NCI-H2171 treated with DMSO at 0.1 percent for 48 hours (cell line): ENCODE results near the gene CCDC154.

Source experiments
- DNase-seq: peaks from one replicate; lab custom pipeline; 2025; lab: John Stamatoyannopoulos, UW

CCDC154 gene

DNA sequence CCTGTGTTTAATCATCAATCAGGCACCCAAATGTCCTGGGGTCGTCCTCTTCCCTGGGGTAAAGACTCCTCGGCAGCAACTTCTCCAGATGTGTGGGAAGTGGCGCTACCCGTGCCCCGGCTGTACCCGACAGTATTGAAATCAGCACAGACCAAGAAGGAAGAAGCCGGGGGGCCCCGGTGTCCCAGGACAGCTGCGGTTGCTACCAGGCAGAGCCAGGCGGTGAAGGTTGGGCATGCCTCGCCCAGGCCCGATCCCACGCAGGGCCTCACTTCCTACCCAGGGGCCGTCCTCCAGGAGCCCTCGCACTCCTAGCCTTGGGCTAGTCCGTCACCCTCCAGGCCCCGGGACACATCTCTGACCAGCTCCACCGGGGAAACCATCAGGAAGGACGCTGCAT is 9.0 kb upstream of the CCDC154 start:
- DNase-seq = no peak

DNA sequence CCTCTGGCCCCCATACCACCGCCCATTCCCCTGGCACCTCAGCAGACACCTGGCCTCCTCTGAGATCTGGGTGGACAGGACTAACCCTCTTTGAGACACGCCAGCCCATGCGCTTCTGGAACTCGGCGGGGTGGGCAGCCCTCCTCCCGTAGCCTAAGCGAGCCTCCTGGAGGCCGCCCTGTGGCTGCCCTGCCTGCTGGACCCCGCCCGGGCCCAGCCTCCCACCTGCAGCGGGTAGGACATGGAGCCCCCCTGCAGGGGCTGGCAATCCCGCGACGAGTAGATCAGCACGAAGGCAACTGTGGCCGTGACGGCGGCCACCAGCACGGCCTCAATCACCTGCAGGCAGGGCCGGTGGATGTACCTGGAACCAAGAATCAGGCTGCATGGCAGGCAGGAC is 8.2 kb upstream of the CCDC154 start:
- no peak for DNase-seq

DNA sequence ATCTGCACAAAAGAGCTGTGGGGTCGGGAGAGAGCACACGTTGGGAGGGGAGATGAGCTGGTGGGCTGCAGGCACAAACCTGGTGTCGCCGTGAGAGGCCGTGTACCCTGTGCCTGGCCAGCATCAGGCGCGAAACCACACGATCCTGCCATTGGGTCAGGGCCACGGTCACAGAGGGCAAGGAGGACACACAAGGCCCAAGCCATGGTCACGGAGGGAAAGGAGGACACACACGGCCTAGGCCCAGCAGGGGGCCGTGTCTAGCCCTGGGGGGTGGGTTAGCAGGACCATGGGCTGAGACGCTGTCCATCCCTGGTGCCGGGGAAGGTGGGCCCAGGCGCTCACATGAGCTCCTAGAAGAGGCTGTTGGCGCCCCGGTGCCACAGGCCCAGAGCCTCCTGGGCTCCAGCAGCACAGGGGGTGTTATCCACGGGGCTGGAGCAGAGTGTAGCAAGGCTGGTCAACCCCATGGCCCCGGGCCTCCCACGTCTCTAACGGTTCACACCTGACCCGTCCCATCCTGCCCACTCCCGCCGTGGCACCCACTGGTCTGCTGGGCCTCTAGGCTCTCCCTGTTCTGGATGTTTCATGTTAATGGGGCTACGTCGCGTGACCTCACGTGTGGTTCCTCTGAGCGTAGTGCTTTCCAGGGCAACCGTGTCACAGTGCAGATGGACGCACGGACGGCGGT is 7.5 kb upstream of the CCDC154 start:
- no peak for DNase-seq

DNA sequence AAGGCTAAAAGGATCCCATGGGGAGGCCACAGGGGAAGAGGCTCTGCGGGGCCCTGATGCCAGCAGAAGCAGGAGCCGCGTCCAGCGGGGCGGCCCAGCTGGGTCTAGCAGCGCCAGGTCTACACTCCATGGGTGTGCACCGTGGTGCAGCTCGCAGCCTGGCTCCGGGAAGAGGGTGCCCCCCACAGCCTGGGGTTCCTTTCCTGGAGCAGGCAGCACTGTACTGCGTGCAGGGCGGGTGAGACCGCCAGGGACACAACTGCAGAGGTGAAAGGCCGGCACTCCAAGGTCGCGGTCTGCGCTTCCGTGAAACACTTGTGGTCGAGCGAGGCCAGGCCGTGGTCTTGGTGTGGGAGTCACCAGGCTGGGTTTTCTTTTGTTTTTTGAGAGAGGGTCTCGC is 6.5 kb upstream of the CCDC154 start:
- DNase-seq = no peak

DNA sequence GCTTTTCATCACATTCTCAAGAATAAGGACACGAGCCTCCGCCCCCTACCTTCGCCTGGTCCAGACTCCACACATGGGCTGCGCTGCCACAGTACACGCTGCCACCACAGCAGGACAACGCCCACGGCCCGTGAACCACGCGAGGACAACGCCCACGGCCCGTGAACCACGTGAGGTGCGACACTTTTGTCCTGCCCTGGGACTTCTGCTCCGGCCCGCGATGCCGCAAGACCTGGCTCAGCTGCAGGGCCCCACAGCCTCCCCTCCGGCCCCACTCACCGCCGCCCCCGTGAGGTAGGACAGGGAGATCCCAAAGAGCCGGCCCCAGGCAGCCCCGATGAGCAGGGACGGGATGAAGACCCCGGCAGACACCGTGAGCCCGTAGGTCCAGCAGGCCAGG is 5.9 kb upstream of the CCDC154 start:
- DNase-seq = no peak

DNA sequence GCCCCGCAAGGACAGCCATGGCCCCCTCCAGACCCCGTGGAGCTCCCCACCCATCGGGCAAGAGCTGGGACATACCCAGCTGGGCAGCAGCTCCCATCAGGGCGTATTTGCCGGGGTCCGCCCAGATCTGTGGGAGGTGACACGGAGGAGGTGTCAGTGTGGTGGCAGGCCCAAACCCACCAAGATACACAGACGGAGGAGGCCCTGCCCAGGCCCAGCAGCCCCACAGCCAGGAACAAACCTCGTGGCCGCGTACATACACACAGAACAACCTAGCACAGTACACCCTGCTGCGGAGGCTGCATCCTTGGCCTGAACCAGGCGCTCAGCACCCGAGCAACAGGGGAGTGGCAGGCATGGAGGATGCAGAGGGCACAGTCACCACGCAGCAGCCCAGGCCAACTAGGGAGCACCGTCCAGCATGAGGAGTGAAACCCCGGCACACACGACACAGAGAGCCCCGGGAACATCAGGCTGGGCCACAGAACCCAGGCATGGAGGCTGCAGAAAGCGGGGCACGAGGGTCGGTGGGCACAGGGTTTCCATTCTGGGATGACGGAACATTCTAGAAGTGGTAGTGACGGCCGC is 4.9 kb upstream of the CCDC154 start:
- no peak for DNase-seq

DNA sequence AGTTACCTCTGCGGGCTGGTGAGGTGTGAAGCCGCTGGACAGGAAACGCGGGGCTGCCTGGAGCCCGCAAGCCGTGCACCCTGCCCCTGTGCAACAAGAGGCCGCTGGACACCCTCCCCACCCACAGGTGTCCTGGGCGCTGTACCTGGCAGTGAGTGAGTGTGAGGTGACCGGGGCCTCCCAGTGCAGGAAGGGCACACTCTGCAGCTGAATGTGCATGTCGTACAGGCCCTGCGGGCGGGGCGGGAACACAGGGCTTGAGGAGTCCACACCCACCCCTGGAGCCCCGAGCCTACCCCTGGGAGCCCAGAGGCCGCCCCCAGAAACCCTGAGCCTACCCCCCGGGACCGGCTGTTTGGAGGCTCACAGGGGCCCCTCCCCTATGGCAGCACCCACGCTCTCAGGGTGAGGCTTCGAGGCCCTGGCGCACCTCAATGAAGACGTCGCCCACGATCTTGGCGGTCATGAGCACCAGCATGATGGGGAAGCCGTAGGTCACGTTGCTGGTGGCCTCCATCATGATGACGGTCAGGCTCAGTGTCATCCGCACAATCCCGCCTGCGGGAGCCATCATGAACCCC is 4.3 kb upstream of the CCDC154 start:
- no peak for DNase-seq

DNA sequence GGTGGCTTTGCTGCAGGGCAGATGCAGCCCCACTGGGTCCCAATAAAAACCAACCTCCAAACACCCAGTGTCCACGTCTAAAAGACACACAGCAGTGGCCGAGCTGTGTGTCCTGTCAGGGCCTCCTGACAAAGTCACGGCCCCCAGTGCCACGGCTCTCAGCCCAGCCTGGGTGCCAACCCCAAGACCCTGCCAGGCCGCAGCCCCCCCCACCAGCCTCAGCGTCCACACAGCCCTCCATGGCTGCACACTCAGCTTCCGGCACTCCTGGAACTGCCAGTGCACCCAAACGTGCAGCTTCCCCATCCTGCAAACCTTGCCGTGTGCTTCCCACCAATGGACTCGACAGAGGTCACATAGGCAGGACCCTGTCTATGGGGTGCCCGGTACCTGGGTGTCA is 3.6 kb upstream of the CCDC154 start:
- no peak for DNase-seq

DNA sequence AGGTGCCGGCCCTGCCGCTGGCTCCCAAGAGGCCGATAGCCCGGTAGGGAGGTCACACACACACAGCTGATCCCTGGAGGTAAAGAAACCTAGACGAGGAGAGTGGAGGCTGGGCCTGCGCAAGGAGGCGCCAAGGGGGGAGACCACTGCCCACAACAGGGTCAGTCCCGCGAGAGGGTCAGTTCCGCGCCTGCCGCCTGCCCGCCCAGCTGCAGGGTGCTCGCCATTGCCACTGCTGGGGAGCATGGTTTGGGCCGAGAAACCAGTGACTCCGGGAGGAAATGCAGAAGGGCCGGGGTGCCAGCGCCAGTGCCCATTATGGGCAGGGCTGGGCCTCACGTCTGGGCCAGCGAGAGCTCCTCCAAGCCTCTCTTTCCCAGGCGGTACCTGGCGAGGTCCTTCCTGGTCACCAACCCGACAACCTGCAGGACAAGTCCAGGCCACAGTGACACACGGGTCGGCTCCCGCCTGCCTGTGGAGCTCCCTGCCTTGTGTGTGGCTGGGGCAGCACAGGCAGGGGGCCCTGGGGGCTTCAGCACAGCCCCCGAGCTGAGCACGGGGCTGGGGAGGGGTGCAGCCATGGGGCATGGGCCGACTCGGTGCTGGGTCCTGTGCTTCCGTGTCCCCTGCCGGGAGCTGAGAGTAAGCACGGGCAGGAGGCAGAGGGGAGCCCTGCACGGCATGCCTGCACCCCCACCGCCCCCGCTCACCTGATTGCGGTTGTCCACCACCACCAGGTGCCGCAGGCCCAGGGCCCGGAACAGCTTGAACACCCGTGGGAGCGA is 2.1 kb upstream of the CCDC154 start:
- DNase-seq = no peak

DNA sequence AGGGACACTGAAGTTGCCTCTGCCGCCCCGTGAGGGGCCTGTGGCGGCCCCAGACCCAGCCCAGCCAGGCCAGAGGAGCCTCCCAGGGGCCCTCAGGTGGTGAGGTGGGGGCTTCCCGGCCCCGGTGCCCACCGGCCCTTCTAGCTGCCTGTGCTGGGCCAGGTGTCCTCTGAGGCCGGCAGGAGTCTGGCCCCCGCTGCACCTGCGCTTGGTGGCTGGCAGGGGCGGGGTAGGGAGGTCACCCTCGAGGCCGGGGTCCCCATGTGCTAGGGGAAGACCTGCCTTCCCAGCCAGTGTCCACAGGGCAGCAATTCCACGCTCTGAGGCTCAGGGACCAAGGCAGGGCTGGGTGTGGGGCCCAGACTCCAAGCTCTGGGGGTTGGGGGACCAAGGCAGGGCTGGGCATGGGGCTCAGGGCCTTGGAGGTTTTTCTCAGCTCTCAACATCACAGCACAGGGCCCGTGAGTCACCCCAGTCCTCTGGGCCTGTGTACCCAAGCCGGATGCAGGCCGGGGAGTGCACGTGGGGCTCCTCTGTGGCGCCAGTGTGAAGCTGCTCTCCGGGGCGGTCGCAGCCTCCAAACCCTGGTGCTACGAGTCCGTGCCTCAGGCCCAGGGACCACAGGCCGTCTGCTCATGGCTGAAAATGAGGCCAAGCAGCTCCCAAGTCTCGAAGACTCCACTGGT is 1.3 kb upstream of the CCDC154 start:
- DNase-seq = no peak

DNA sequence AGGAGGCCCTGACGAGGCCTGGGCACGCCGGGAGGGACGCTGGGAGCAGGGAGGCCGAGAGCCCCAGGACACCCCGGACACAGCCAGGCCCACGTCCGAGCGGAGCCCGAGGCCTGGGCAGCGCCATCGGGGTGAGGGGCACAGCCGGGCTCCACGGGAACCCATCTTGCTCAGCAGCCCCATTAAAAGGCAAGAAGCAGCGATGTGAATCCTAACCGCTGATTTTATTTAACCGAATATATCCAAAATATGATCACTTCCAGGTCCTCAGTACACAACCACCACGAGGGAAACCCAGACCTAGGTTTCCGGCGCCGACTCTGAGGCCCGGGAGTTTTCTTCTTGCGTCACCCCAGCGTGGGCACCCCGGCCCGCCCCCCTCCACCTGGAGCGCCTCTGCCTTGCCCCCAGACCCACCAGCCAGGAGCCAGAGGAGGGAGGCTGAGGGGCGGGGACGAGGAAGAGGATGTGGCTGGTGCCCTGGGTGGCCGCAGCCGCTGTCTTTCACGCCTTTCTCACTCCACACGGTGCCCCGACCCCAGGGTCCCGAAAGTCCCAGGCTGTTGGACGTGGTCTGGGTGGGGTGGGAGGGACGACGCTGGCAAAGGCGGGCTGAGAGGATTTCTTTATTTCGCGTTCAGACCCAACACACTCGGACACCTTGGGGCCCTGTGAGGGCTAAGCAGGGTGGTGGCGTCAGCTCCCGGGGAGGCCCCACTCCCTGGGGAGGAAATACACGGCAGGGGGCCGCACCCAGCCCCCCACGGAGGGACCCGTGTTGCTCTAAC is 568 bp upstream of the CCDC154 start:
- no peak for DNase-seq

DNA sequence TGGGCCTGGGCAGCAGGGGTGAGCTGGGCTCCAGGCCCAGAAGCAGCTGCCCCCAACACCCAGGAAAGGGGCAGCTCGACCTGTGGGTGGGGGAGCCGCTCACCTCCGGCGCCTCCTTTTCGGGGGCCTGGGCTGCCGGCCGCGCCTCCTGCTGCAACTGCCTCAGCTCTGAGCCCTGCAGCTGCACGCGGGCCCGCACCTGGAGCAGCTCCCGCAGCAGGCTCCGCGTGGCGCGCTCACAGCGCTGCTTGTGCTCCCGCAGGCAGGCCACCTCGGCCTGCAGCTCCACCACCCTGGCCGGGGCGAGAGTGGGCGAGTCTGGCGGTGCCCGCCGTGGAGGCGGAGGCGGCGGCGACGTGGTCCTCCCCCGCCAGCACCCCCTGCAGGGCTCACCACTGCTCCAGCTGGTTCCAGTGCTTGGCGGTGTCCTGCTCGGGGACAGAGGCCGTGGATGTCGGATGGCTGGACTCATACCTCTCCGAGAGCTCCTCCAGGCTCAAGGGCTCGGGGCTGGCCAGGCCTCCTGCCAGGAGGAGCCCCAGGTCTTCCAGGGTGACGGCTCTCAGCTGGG is 868 bp downstream of the CCDC154 start:
- no peak for DNase-seq

DNA sequence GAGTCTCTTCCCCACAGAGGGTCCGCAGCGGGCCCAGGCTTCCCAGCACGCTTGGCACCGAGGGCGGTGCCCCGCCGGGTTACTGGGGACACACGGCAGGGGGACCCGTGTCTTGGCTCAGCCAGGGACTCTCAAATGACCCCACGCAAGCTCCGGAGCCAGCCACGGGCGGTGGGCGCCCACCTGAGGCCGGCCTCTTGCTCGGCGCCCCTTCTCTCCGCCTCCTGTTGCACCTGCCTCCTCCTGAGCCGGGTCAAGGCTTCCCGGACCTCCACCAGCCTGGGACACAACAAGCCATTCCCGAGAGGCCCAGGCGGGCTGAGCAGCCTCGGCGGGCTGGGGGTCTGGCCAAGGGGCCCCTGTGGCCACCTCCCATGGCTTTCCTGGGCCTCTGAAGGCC is 1.7 kb downstream of the CCDC154 start:
- no peak for DNase-seq

DNA sequence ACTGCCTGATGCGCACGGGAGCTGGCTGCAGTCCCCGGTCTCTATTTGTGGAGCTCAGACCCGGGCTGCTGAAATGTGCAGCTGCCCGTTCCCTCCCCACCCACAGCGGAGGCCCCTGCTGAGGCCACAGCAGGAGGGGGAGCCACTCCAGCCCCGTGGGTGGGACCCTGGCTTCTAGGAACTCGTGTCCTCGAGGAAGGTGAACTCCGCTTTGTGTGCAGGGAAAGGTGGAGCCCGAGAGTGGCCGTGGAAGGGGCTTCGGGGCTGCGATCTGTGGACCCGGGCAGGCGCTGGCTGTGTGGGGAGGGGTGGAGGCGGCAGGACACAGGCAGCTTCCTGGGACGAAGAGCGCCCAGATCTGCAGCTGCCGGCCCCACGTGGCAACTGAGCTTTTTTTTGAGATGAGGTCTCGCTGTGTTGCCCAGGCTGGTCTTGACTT is 2.9 kb downstream of the CCDC154 start:
- no peak for DNase-seq

DNA sequence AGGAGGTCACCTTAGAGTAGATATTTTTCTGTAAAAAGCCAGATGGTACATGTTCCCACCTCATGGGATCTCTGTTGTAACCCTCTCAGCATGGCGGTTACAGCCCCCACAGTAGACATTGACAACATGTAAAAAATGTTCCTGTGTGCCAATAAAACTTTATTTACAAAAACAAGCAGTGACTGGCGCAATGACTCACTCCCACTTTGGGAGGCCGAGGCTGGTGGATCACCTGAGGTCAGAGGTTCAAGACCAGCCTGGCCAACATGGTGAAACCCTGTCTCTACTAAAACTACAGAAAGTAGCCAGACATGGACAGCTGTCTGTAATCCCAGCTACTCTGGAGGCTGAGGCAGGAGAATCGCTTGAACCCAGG is 4.7 kb downstream of the CCDC154 start:
- DNase-seq = peak; percentile 41

DNA sequence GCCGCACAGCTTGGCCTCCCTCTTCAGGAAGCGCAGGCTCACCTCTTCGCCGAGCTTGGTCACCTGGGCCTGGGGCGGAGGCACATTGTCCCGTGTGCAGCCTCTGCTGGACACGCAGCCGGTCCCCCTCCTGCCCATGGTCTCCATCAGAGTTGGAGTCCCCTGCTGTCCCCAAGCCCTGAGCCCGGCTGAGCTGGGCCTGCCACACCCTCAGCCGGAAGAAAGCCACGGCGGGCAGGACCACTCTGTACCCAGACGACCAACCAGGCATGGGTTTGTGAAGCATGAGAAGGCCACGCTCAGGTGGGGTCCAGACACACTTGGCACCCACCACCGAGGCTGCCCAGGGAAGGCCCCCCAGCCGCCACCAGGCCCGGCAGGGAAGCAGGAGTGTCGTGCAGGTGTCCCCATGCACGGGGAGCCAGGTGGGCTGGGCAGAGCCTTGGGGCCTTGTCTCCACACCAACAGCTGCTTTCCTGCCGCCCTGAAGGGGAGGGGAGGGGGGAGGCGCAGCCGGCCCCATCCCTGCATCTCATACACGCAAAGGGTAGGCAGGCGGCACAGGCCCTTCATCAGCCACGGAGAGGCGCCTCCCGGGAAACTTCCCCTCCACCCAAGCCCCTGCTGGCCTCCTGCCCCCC is 5.2 kb downstream of the CCDC154 start:
- no peak for DNase-seq

DNA sequence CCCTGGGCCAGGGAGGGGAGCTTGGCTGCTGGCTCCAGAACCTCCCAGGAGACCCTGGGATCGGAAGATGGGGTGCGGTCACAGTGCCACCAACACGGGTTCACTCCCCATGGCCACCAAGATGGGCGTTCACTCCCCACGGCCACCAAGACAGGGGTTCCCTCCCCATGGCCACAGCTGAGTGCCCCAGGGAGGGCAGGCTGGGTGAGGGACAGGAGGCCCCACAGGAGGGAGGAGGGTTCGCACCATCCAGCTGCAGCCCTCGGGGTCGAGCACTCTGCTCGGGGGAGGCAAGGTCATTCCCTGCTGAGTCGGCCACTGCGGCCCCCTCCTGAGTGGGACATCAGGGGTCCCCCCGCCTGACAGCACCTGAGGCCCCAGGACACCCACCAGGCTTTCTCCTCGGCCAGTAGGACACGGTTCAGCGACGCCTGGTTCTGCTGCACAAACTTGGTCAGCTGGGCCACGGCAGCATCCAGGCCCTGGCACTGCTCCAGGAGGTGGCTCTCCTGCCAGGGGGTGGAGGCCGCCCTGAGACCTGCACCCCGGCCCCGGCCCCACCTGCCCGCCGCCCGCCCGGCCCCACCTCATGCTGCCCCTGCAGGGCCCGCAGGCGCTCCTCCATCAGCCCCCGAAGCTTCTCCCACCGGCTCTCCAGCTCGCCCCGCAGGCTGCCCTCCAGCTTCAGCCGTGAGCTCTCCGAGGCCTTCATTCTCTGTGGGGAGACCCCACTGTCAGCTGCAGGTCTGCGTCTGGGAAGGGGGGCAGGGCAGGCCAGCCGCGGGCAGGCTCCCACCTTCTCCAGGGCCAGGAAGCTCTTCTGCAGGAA is 5.9 kb downstream of the CCDC154 start:
- no peak for DNase-seq

DNA sequence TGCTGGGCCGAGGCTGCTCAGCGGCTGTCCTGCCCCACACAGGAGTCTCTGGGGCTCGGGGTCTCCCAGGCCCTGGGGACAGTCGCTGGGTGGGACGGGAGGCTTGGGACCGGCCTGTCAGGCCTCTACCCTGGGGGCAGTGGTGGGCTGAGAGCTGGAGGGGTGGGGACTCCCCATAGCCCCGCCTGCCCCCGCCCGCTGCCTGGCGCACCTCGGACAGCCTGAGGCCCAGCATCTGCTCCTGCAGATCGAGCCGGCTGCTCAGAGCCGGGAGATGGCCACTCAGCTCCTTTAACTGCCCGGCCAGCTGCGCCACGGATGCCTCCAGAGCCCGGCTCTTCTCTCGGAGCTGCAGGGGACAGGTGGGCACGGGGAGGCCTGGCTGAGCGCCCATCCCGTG is 6.8 kb downstream of the CCDC154 start:
- DNase-seq = no peak

DNA sequence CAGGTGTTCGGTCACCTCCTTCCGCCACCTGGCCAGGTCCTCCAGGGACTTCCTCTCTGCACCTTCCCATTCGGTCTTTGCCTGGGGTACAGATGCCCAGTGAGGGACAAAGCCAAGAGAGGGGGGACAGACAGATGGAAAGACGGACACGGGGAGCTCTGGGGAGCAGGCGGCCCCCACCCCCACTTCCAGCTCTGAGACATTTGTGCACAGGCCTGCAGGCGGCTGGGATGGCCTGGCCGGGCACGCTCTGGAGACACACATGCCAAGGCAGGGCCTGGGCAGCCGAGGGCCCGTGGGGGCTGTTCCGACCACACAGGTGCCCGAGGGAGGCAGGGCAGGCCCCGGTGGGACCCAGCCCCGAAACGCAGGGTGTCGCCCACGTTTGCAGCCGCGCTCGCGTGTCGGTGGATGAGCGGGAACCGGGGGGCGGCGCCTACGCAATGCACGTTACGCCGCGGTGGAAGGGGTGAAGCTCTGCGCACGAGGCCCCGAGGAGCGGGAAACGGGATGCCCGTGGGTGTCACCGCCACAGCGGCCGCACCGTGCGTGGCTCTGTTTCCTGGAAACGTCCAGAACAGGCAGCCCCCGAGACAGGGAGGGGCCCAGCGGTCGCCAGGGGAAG is 7.5 kb downstream of the CCDC154 start:
- no peak for DNase-seq
